K562 (cell line): ENCODE measurements around the gene DUS3L. TPM values are rescaled to one million over a fixed set of nuclear protein-coding genes. Genes with fewer than 3 reads are reported as not detected.

ENCODE experiments used
- FOXJ2 ChIP-seq: fragments of 200-800 bp; sonication (Bioruptor generic); IDR thresholded peaks from 2 replicates; pipeline ENCODE4 v1.6.1; 2016; ENCODE audit warnings: missing genetic modification characterization, missing compliant biosample characterization
- GATAD2A ChIP-seq: fragments of 450-650 bp; IDR thresholded peaks from 2 replicates; pipeline ENCODE4 v1.6.1; 2017
- GATAD2B ChIP-seq: fragments of 450-650 bp; IDR thresholded peaks from 2 replicates; pipeline ENCODE4 v1.6.1; 2017; ENCODE audit warnings: mild to moderate bottlenecking, borderline replicate concordance
- GTF2A2 ChIP-seq: IDR thresholded peaks from 2 replicates; pipeline ENCODE4 v1.6.1; 2016; ENCODE audit warnings: mild to moderate bottlenecking, missing genetic modification characterization, missing compliant biosample characterization
- HDAC1 ChIP-seq, 2 experiments: fragments of 450-650 bp; IDR thresholded peaks; 2 replicates each; pipeline ENCODE4 v1.6.1; 2016 to 2017; ENCODE audit warnings: inconsistent platforms in 1 of 2, mild to moderate bottlenecking in 1 of 2, moderate library complexity in 1 of 2
- HMG20B ChIP-seq: fragments of 250-450 bp; sonication (Bioruptor Pico); IDR thresholded peaks from 2 replicates; pipeline ENCODE4 v1.5.0; 2021; ENCODE audit warnings: mild to moderate bottlenecking
- KAT8 ChIP-seq: fragments of 450-650 bp; IDR thresholded peaks from 2 replicates; pipeline ENCODE4 v1.6.1; 2016; ENCODE audit warnings: low read depth, mild to moderate bottlenecking
- KHSRP ChIP-seq: fragments of 450-650 bp; IDR thresholded peaks from 2 replicates; pipeline ENCODE4 v1.6.1; 2017
- MECOM ChIP-seq: fragments of 250-450 bp; sonication (Bioruptor Pico); IDR thresholded peaks from 2 replicates; pipeline ENCODE4 v1.8.0; 2022; ENCODE audit warnings: inconsistent platforms
- MTA1 ChIP-seq: fragments of 450-650 bp; IDR thresholded peaks from 2 replicates; pipeline ENCODE4 v1.6.1; 2017; ENCODE audit warnings: borderline replicate concordance
- NEUROD1 ChIP-seq: fragments of 150-350 bp; IDR thresholded peaks from 2 replicates; pipeline ENCODE4 v1.6.1; 2014; ENCODE audit warnings: borderline replicate concordance, low read length, low read depth; ENCODE audit not compliant: partially characterized antibody
- PHB ChIP-seq: fragments of 250-450 bp; sonication (Bioruptor Pico); IDR thresholded peaks from 2 replicates; pipeline ENCODE4 v1.5.0; 2021
- RUNX1 ChIP-seq: sonication (generic); IDR thresholded peaks from 2 replicates; pipeline ENCODE4 v1.6.1; 2016; ENCODE audit warnings: antibody characterized with exemption, low read depth
- SMARCC2 ChIP-seq: fragments of 450-650 bp; IDR thresholded peaks from 2 replicates; pipeline ENCODE4 v1.6.1; 2017; ENCODE audit warnings: antibody characterized with exemption, moderate library complexity, mild to moderate bottlenecking, low read depth
- SREBF1 ChIP-seq: fragments of 150-350 bp; IDR thresholded peaks from 2 replicates; pipeline ENCODE4 v1.6.1; 2014; ENCODE audit warnings: antibody characterized with exemption, low read depth, low read length, borderline replicate concordance
- TCF7 ChIP-seq: sonication (generic); IDR thresholded peaks from 2 replicates; pipeline ENCODE4 v1.6.1; 2016; ENCODE audit warnings: antibody characterized with exemption, borderline replicate concordance
- WHSC1 ChIP-seq: IDR thresholded peaks from one replicate; pipeline ENCODE4 v1.6.1; 2012; ENCODE audit warnings: low read length, control low read depth, inconsistent platforms
- ZNF436 ChIP-seq: fragments of 250-450, 450-650 bp; sonication (Bioruptor Pico); formaldehyde crosslinking; IDR thresholded peaks from 2 replicates; pipeline ENCODE4 v1.7.0; 2020; ENCODE audit warnings: mild to moderate bottlenecking
- polyA plus RNA-seq, 8 experiments: library from polyadenylated mRNA; depleted of rRNA in 4 of 8; stranded (reverse) in 5 of 8; unstranded in 3 of 8; fragments of >200 nt; fragmentation: Nextera tagmentation in 2 of 8; fragmentation: Illumina TruSeq in 1 of 8; extraction: Ambion mirVana in 2 of 8; extraction: Trizol in 1 of 8; gene quantifications; 2 replicates each; pipeline versions ENCODE4 v1.2.1 to v1.2.3, GENCODE V29; 2011 to 2014; ENCODE audit warnings: inconsistent platforms in 1 of 8, missing spikeins in 1 of 8
- total RNA-seq, 7 experiments: library from RNA; depleted of rRNA in 6 of 7; stranded (reverse); fragments of >200 nt in 6 of 7; fragmentation: Illumina TruSeq in 2 of 7; extraction: Trizol in 2 of 7; gene quantifications; 2 replicates each; pipeline versions ENCODE4 v1.2.1 to v1.2.3, GENCODE V29; 2011 to 2021; ENCODE audit warnings: low replicate concordance in 1 of 7
- TF ChIP-seq, protein P1 (sequence below): sonication (generic); formaldehyde crosslinking; IDR thresholded peaks from 2 replicates; pipeline ENCODE4 v1.8.1; 2022; ENCODE audit warnings: missing genetic modification reagents
- TF ChIP-seq, protein P2 (sequence below): IDR thresholded peaks from 2 replicates; pipeline ENCODE4 v1.6.1; 2011; ENCODE audit not compliant: insufficient read length; ENCODE audit errors: extremely low read depth
- TF ChIP-seq, protein P3 (sequence below): sonication (generic); IDR thresholded peaks from 2 replicates; pipeline ENCODE4 v1.6.1; 2016
- TF ChIP-seq, protein P4 (sequence below): fragments of 150-350 bp; IDR thresholded peaks from 2 replicates; pipeline ENCODE4 v1.6.1; 2014; ENCODE audit warnings: low read depth, mild to moderate bottlenecking, low read length, borderline replicate concordance
- TF ChIP-seq, protein P5 (sequence below): fragments of 200-800 bp; sonication (Bioruptor generic); IDR thresholded peaks from 2 replicates; pipeline ENCODE4 v1.6.1; 2017; ENCODE audit warnings: missing genetic modification characterization, missing compliant biosample characterization

The DUS3L gene
- total and polyA plus RNA-seq, 9 of the 15 experiments (the other 6 are each of a cell fraction or from before 2014, with no cell fraction given) = 1.7 to 102 (median 77.5) TPM

DNA sequence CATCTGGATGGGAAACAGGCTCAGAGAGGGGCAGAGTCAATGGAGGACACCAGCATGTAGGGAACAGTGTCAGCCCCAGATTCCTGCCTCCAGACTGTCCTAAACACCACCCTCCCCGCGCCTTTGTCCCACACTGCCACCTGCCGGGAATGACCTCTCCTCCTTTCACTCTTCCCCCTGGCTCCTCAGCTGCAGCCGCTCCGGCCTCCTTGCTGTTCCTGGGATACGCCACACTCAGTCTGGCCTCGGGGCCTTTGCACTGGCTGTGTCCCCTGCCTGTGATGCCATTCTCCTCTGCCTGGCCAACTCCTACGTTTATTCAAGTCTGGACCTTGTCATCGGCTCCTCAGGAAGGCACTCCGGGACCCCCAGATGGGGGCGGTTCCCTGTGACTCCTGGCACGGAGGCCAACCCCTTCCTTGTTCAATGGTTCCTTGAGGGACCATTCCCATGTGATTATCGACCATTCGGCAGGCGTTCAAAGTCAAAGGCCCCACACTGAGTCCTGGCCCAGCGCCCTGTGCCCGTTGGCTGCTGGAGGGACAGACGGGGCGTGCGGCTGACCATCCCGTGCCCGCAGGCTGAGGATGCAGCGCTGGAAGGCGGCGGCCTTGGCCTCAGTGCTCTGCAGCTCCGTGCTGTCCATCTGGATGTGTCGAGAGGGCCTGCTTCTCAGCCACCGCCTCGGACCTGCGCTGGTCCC lies 32.8 kb upstream of the DUS3L start (continued):
- TF ChIP-seq, protein P1, sequence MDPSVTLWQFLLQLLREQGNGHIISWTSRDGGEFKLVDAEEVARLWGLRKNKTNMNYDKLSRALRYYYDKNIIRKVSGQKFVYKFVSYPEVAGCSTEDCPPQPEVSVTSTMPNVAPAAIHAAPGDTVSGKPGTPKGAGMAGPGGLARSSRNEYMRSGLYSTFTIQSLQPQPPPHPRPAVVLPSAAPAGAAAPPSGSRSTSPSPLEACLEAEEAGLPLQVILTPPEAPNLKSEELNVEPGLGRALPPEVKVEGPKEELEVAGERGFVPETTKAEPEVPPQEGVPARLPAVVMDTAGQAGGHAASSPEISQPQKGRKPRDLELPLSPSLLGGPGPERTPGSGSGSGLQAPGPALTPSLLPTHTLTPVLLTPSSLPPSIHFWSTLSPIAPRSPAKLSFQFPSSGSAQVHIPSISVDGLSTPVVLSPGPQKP (CRISPR knock-in tag) = no peak
- no peak for TF ChIP-seq FOXJ2 (tag)
- no peak for TF ChIP-seq GATAD2B
- TF ChIP-seq WHSC1 = no peak
- no peak for TF ChIP-seq PHB (CRISPR knock-in tag)
- TF ChIP-seq, protein P2, sequence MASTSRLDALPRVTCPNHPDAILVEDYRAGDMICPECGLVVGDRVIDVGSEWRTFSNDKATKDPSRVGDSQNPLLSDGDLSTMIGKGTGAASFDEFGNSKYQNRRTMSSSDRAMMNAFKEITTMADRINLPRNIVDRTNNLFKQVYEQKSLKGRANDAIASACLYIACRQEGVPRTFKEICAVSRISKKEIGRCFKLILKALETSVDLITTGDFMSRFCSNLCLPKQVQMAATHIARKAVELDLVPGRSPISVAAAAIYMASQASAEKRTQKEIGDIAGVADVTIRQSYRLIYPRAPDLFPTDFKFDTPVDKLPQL = no peak
- no peak for TF ChIP-seq HDAC1 (IDR thresholded peaks at IDR 0.05)
- TF ChIP-seq NEUROD1 = no peak
- no peak for TF ChIP-seq GATAD2A
- no peak for TF ChIP-seq TCF7
- no peak for TF ChIP-seq GTF2A2 (tag)
- TF ChIP-seq RUNX1 = no peak
- TF ChIP-seq KAT8 = no peak
- no peak for TF ChIP-seq MTA1
- no peak for TF ChIP-seq HMG20B (CRISPR knock-in tag)
- TF ChIP-seq, protein P3, sequence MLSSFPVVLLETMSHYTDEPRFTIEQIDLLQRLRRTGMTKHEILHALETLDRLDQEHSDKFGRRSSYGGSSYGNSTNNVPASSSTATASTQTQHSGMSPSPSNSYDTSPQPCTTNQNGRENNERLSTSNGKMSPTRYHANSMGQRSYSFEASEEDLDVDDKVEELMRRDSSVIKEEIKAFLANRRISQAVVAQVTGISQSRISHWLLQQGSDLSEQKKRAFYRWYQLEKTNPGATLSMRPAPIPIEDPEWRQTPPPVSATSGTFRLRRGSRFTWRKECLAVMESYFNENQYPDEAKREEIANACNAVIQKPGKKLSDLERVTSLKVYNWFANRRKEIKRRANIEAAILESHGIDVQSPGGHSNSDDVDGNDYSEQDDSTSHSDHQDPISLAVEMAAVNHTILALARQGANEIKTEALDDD = no peak
- peak; percentile 50; the same call in 1 of the 2 replicates for TF ChIP-seq SMARCC2
- no peak for TF ChIP-seq ZNF436 (CRISPR knock-in tag)
- TF ChIP-seq SREBF1 = no peak
- no peak for TF ChIP-seq KHSRP
- TF ChIP-seq MECOM (CRISPR knock-in tag) = no peak
- TF ChIP-seq, protein P4, sequence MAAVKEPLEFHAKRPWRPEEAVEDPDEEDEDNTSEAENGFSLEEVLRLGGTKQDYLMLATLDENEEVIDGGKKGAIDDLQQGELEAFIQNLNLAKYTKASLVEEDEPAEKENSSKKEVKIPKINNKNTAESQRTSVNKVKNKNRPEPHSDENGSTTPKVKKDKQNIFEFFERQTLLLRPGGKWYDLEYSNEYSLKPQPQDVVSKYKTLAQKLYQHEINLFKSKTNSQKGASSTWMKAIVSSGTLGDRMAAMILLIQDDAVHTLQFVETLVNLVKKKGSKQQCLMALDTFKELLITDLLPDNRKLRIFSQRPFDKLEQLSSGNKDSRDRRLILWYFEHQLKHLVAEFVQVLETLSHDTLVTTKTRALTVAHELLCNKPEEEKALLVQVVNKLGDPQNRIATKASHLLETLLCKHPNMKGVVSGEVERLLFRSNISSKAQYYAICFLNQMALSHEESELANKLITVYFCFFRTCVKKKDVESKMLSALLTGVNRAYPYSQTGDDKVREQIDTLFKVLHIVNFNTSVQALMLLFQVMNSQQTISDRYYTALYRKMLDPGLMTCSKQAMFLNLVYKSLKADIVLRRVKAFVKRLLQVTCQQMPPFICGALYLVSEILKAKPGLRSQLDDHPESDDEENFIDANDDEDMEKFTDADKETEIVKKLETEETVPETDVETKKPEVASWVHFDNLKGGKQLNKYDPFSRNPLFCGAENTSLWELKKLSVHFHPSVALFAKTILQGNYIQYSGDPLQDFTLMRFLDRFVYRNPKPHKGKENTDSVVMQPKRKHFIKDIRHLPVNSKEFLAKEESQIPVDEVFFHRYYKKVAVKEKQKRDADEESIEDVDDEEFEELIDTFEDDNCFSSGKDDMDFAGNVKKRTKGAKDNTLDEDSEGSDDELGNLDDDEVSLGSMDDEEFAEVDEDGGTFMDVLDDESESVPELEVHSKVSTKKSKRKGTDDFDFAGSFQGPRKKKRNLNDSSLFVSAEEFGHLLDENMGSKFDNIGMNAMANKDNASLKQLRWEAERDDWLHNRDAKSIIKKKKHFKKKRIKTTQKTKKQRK = no peak
- TF ChIP-seq, protein P5, sequence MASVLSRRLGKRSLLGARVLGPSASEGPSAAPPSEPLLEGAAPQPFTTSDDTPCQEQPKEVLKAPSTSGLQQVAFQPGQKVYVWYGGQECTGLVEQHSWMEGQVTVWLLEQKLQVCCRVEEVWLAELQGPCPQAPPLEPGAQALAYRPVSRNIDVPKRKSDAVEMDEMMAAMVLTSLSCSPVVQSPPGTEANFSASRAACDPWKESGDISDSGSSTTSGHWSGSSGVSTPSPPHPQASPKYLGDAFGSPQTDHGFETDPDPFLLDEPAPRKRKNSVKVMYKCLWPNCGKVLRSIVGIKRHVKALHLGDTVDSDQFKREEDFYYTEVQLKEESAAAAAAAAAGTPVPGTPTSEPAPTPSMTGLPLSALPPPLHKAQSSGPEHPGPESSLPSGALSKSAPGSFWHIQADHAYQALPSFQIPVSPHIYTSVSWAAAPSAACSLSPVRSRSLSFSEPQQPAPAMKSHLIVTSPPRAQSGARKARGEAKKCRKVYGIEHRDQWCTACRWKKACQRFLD (CRISPR knock-in tag) = no peak
